Upper lobe of right lung (tissue), 1 donor: Measurements from ENCODE around the gene EXOSC1. TPM values are rescaled to one million over a fixed set of nuclear protein-coding genes. Genes with fewer than 3 reads are reported as not detected.
"Not testable (repeated sequence)": the region's sequence is repeated elsewhere in the genome, so short reads cannot be mapped to it uniquely, and the experiment has no call there.

Source experiments
- ATAC-seq: fragments of 200-7000 bp; cut with Tn5 transposase; one replicate; pipeline ENCODE4 v1.9.1; 2020; ENCODE audit warnings: mild to moderate bottlenecking, moderate library complexity
- DNase-seq: peaks from one replicate; pipeline ENCODE4 v3.0.0-alpha.2; 2020
- H3K27ac ChIP-seq: fragments of 200-600 bp; one replicate; pipeline ENCODE4 v1.8.0; 2022
- H3K27me3 ChIP-seq: fragments of 200-600 bp; one replicate; pipeline ENCODE4 v1.8.0; 2022; ENCODE audit warnings: mild to moderate bottlenecking
- H3K36me3 ChIP-seq: fragments of 200-600 bp; one replicate; pipeline ENCODE4 v1.8.0; 2022
- H3K4me1 ChIP-seq: fragments of 200-600 bp; one replicate; pipeline ENCODE4 v1.8.0; 2022
- H3K4me3 ChIP-seq: fragments of 200-600 bp; one replicate; pipeline ENCODE4 v1.8.0; 2022; ENCODE audit warnings: mild to moderate bottlenecking
- H3K9me3 ChIP-seq: fragments of 200-600 bp; one replicate; pipeline ENCODE4 v1.8.0; 2022
- intact Hi-C: fragments of 100-400 bp; cut with DNase I; formaldehyde crosslinking; loops from one replicate; pipeline ENCODE4 v1.11.0; 2022
- total RNA-seq: library from RNA; stranded (reverse); fragmentation: NEBNext Ultra II Directional; extraction: Animal tissue kit (Norgen Biotek cat#: 25700); gene quantifications from one replicate; pipeline ENCODE4 v1.2.1, GENCODE V29; 2021
- TF ChIP-seq, protein P1 (sequence below): fragments of 200-600 bp; IDR thresholded peaks from one replicate; pipeline ENCODE4 v1.8.0; 2022; ENCODE audit warnings: antibody characterized with exemption
- donor health status: DM: no; HTN: yes; CAD: no; lungs with severe emphysema.

Gene EXOSC1
- total RNA-seq, 1 donor from 2014 or later, result 27.0 TPM

DNA sequence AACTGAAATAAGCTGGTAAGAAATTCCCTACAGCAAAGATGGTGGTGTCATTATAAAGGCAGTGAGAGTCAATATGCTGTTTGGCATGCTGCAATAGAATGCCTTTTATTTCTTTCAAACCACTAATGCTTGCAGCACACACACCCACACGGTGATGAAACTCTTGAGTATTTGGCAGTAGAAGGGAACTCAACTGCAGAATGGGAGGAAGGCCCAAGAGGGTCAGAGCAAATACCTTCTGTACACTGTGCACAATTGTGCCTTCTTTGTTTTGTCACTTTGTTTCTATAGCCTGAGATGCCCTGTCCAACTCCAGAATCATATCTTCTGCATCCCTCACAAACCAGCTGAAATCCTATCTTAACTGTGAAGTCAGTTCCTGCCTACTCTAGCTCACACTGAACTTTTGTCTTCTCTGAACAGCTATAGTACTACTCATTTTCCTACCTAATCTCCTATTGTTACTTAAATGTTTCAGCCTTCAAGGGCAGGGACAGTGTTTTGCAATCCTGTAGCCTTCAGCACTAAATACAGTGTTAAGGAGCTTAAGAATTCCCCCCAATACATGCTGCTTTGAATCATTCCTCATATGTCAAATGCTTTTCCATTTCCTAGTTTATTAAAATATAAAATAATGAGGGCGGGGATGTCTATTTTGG is 30.3 kb upstream of the EXOSC1 start:
- H3K36me3 ChIP-seq, result peaks cover 97% of the 10 kb centered on the region
- TF ChIP-seq, protein P1, sequence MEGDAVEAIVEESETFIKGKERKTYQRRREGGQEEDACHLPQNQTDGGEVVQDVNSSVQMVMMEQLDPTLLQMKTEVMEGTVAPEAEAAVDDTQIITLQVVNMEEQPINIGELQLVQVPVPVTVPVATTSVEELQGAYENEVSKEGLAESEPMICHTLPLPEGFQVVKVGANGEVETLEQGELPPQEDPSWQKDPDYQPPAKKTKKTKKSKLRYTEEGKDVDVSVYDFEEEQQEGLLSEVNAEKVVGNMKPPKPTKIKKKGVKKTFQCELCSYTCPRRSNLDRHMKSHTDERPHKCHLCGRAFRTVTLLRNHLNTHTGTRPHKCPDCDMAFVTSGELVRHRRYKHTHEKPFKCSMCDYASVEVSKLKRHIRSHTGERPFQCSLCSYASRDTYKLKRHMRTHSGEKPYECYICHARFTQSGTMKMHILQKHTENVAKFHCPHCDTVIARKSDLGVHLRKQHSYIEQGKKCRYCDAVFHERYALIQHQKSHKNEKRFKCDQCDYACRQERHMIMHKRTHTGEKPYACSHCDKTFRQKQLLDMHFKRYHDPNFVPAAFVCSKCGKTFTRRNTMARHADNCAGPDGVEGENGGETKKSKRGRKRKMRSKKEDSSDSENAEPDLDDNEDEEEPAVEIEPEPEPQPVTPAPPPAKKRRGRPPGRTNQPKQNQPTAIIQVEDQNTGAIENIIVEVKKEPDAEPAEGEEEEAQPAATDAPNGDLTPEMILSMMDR, result no peak
- peak; percentile 94 for ATAC-seq

DNA sequence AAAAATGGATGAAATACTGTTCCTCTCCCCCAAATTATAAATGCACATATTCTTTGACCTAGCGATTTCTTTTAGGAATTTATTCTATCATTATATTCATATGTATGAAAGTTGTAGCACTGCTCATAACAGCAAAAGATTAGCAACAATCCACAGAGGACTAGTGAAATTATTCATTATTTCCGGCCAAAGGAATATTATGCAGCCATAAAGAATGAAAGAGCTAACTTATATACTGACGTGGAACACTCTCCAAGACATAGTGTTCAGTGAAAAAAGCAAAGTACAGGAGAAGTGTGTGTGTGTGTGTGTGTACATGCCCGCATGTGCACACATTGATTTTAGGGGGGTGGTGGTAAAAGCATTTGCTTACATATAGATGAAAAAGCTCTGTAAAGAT is 29.1 kb upstream of the EXOSC1 start:
- ATAC-seq, result no peak
- intact Hi-C loops, result no loop called here
- H3K9me3 ChIP-seq, result no peaks in the 10 kb centered on the region
- DNase-seq, result no peak
- no peak overlapping the region for H3K4me3 ChIP-seq
- no peaks in the 10 kb centered on the region for H3K27me3 ChIP-seq
- H3K36me3 ChIP-seq, result peaks cover 97% of the 10 kb centered on the region
- TF ChIP-seq, protein P1, result no peak
- no peak overlapping the region for H3K27ac ChIP-seq
- H3K4me1 ChIP-seq, result peaks cover 18% of the 10 kb centered on the region

More for the DNA sequence above, 30.3 kb upstream of the EXOSC1 start:
- DNase-seq, result no peak
- H3K9me3 ChIP-seq, result no peaks in the 10 kb centered on the region
- H3K27ac ChIP-seq, result no peak overlapping the region
- H3K4me1 ChIP-seq, result peaks cover 24% of the 10 kb centered on the region
- H3K27me3 ChIP-seq, result no peaks in the 10 kb centered on the region
- no peak overlapping the region for H3K4me3 ChIP-seq
- intact Hi-C loops, result no loop called here

DNA sequence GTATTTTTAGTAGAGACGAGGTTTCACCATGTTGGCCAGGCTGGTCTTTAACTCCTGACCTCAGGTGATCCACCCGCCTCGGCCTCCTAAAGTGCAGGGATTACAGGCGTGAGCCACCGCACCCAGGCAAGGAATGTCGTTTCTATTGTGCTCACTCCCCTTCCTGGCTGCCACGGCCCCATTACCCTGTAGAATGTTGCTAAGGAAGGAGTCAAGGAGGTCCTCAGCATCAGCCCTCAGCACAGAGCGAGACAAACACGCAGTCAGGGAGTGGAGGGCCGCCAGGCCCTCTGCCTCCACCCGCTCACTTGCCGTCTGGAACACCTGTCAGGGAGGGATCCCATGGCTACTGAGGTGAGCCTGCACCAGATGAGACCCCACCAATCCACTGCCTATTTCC is 23.0 kb upstream of the EXOSC1 start:
- Histone ChIP-seq H3K27ac (peak overlapping the region; percentile 49), H3K36me3 (peaks cover 99% of the 10 kb centered on the region)
- ATAC-seq (peak; percentile 92), DNase-seq (peak; percentile 80)
- H3K27me3 ChIP-seq, intact Hi-C loops, H3K9me3 ChIP-seq, H3K4me1 ChIP-seq, H3K4me3 ChIP-seq: not testable (repeated sequence)

DNA sequence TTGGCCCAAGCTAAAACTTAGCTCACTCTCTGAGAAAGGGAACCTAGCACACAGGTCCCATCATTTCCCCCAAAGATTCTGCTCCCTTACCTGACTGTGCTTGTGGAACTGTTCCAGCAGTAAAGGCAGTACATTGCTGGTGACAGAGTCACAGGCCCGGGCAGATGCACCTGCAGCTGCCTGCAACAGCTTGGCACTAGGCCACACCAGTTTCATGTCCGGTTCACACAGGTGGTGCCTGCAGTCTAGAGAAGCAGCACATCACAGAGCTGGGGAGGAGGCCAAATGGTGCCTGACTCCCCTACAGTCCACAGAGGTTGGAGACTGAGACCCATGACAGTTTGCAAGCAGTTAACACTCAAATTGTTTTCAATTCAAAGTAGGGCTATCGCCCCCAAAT is 22.4 kb upstream of the EXOSC1 start:
- peaks cover 6% of the 10 kb centered on the region for H3K4me1 ChIP-seq
- DNase-seq, result no peak
- H3K36me3 ChIP-seq, result peaks cover 99% of the 10 kb centered on the region
- H3K27me3 ChIP-seq, result no peaks in the 10 kb centered on the region
- H3K27ac ChIP-seq, result peak overlapping the region; percentile 49
- H3K9me3 ChIP-seq, result no peaks in the 10 kb centered on the region
- TF ChIP-seq, protein P1, result no peak
- H3K4me3 ChIP-seq, result no peak overlapping the region
- intact Hi-C loops, result no loop called here
- ATAC-seq, result no peak

DNA sequence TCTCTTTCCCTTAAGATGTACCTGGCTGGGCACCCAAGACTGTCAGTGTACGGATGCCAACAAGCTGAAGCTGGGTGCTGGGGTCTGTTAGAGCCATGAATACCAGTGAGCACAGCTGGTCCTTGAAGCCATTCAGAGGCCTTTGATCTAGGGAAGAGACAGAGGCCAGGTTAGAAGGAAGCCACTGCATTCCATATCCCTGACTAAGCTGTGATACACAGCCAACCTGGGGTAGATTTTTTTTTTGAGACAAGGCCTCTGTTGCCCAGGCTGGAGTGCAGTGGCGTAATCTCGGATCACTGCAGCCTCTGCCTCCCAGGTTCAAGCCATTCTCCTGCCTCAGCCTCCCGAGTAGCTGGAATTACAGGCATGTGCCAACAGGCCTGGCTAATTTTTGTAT is 20.9 kb upstream of the EXOSC1 start:
- intact Hi-C loops, result no loop called here
- DNase-seq, result no peak
- Histone ChIP-seq H3K27ac (no peak overlapping the region), H3K27me3 (no peaks in the 10 kb centered on the region), H3K4me1 (peaks cover 6% of the 10 kb centered on the region), H3K36me3 (peaks cover 99% of the 10 kb centered on the region), H3K9me3 (no peaks in the 10 kb centered on the region), H3K4me3 (no peak overlapping the region)
- no peak for ATAC-seq
- TF ChIP-seq, protein P1, result no peak

DNA sequence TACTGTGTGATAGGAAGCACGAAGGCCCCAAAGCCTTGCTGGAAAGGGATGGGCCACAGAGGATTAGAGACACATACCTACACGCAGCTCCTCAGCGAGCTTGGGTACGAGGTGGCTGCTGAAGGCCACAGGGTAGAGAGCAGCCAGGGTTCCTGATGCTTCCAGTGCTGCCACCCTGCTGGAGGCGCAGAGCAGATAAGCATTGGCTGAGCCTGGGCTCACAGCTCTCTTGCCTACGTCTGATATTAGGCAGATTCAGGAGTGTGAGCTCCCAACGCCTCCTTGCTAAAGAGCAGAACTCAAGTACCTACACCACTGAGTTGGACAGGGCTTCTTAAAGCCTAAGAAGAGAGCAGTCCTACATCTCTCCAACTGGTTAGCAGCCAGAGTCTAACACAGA is 20.2 kb upstream of the EXOSC1 start:
- DNase-seq, result no peak
- Histone ChIP-seq H3K4me3 (no peak overlapping the region), H3K27ac (no peak overlapping the region), H3K27me3 (no peaks in the 10 kb centered on the region), H3K36me3 (peaks cover 99% of the 10 kb centered on the region), H3K4me1 (peaks cover 6% of the 10 kb centered on the region), H3K9me3 (no peaks in the 10 kb centered on the region)
- TF ChIP-seq, protein P1, result no peak
- intact Hi-C loops, result no loop called here
- no peak for ATAC-seq
